IPS-11a (cell line): ENCODE measurements around the gene ANKRD16.
"Not testable (repeated sequence)": the region's sequence is repeated elsewhere in the genome, so short reads cannot be mapped to it uniquely, and the experiment has no call there.

Experiments
- H3K4me3 ChIP-seq: one replicate; pipeline ENCODE4 v1.5.1; 2013; ENCODE audit warnings: low read depth, low read length, control low read depth

ANKRD16 gene

GRCh38 chr10:5840314-5841307 is 49.1 kb downstream of the ANKRD16 start:
- no peak overlapping the region for H3K4me3 ChIP-seq

GRCh38 chr10:5836181-5836580 is 53.5 kb downstream of the ANKRD16 start:
- not testable (repeated sequence) for H3K4me3 ChIP-seq

- H3K4me3 ChIP-seq: no peak overlapping the region
These were observed 54.1 kb downstream of the ANKRD16 start for GRCh38 chr10:5835446-5836095.

GRCh38 chr10:5833814-5834213 is 55.9 kb downstream of the ANKRD16 start:
- no peak overlapping the region for H3K4me3 ChIP-seq

- H3K4me3 ChIP-seq: no peak overlapping the region
These were observed 56.7 kb downstream of the ANKRD16 start for GRCh38 chr10:5832946-5833345.

GRCh38 chr10:5831446-5831782 is 58.3 kb downstream of the ANKRD16 start:
- H3K4me3 ChIP-seq: no peak overlapping the region

- no peak overlapping the region for H3K4me3 ChIP-seq
These were observed 58.9 kb downstream of the ANKRD16 start for GRCh38 chr10:5830629-5831445.

- no peak overlapping the region for H3K4me3 ChIP-seq
These were observed 60.4 kb downstream of the ANKRD16 start for GRCh38 chr10:5829267-5829666.

- H3K4me3 ChIP-seq: no peak overlapping the region
These were observed 61.0 kb downstream of the ANKRD16 start for GRCh38 chr10:5828725-5829124.

- H3K4me3 ChIP-seq: no peak overlapping the region
These were observed 61.9 kb downstream of the ANKRD16 start for GRCh38 chr10:5827841-5828240.

- H3K4me3 ChIP-seq: not testable (repeated sequence)
These were observed 63.2 kb downstream of the ANKRD16 start for GRCh38 chr10:5826511-5826910.

- H3K4me3 ChIP-seq: no peak overlapping the region
These were observed 70.8 kb downstream of the ANKRD16 start for GRCh38 chr10:5818894-5819293.

- H3K4me3 ChIP-seq: no peak overlapping the region
These were observed 71.7 kb downstream of the ANKRD16 start for GRCh38 chr10:5818048-5818331.

- H3K4me3 ChIP-seq: no peak overlapping the region
These were observed 72.2 kb downstream of the ANKRD16 start for GRCh38 chr10:5817322-5818047.

GRCh38 chr10:5816170-5816569 is 73.5 kb downstream of the ANKRD16 start:
- no peak overlapping the region for H3K4me3 ChIP-seq

- peak overlapping the region; percentile 75 for H3K4me3 ChIP-seq
These were observed 75.3 kb downstream of the ANKRD16 start for GRCh38 chr10:5814110-5815107.

- H3K4me3 ChIP-seq: peak within 1 kb of the TSS; percentile 84
These were observed 76.2 kb downstream of the ANKRD16 start, which contains the start of gene GDI2 for GRCh38 chr10:5813341-5814109. Gene GDI2, minus strand, starts transcription at chr10:5813434. Its CDS starts 176 bp downstream, at chr10:5813258.

GRCh38 chr10:5813091-5813340 is 76.7 kb downstream of the ANKRD16 start:
- H3K4me3 ChIP-seq: peak overlapping the region; percentile 84
